ENCODE results near the gene PARVB. TPM values are rescaled to one million over a fixed set of nuclear protein-coding genes. Genes with fewer than 3 reads are reported as not detected.

The PARVB gene
- total and polyA plus RNA-seq, 2 donors (not counting 1 experiment from before 2014, with no cell fraction given): 12.1 to 47.3 TPM

DNA sequence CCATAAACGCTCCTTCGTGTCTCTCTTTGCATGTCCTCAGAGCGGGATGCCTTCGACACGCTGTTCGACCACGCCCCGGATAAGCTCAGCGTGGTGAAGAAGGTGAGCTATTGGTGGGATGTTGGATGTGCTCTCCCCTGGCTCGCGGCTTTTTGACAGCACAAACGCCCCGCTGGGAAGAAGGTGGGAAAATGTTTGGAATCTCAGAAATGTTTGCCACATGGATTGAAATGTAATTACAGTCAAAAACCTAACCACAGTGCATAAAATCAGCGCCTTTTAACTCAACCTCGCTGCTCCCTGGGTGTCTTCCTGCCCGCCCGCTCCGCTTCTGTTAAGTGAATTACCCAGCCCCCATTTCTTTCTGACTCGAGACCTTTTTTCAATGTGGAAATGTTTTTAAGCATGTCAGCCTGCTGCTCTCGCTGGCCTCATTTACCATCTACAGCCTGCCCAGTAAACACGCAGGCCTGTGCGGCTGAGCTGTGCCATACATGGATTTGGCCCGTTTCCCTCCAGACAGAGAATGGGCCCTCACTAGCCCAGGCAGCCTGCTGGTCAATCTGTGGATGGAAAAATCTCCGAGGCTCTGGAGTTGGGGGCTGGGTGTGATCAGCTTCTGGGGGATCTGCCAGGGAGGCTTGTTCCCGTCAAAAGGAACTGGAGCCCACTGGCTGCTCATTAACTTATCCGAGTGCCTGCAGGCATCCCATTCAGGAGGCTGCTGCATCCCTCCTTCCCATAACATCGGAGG is 123.9 kb downstream of the PARVB start:
- no peaks in the 10 kb centered on the region for H3K9me3 ChIP-seq (ENCODE audit: control insufficient read depth, insufficient read depth, low read depth, low read length)
- no peaks in the 10 kb centered on the region for H4K20me1 ChIP-seq (ENCODE audit: control insufficient read depth, extremely low read depth, insufficient read depth, low read length)
- H3K9ac ChIP-seq (ENCODE audit: insufficient read depth, low read length): no peak overlapping the region
- no peaks in the 10 kb centered on the region for H3K27me3 ChIP-seq (ENCODE audit: control insufficient read depth, insufficient read depth, low read length)
- no peaks in the 10 kb centered on the region for H3K79me2 ChIP-seq (ENCODE audit: control insufficient read depth, insufficient read depth, low read length)
- H3K36me3 ChIP-seq (ENCODE audit: control insufficient read depth, insufficient read depth, low read length): no peaks in the 10 kb centered on the region
- H3K27ac ChIP-seq (ENCODE audit: insufficient read depth, low read length): peak overlapping the region; percentile 16
- no peak overlapping the region for H2AFZ ChIP-seq (ENCODE audit: low read length)
- H3K4me3 ChIP-seq (replicated peaks in 1 of 4; ENCODE audit: control extremely low read depth in 1 of 4, insufficient read depth in 1 of 4, low read depth in 3 of 4, low read length in 4 of 4): no peak overlapping the region
- H3K4me2 ChIP-seq (ENCODE audit: extremely low read depth, insufficient read depth, low read length): peak overlapping the region; percentile 7
- peak in 1 of 2 donors; percentile 17 for TF ChIP-seq CTCF (conservative IDR thresholded peaks at IDR 0.05 in 1 of 2, IDR thresholded peaks at IDR 0.05 in 1 of 2; ENCODE audit: low read depth in 1 of 2, low read length in 2 of 2)
- no peak for TF ChIP-seq EZH2 (IDR thresholded peaks at IDR 0.05; ENCODE audit: low read length, missing control alignments)
- H3K4me1 ChIP-seq (ENCODE audit: control insufficient read depth, extremely low read depth, insufficient read depth, low read length): peaks cover 15% of the 10 kb centered on the region
- DNase-seq (ENCODE audit: low read depth in 2 of 2): peak; percentile 70 to 83

DNA sequence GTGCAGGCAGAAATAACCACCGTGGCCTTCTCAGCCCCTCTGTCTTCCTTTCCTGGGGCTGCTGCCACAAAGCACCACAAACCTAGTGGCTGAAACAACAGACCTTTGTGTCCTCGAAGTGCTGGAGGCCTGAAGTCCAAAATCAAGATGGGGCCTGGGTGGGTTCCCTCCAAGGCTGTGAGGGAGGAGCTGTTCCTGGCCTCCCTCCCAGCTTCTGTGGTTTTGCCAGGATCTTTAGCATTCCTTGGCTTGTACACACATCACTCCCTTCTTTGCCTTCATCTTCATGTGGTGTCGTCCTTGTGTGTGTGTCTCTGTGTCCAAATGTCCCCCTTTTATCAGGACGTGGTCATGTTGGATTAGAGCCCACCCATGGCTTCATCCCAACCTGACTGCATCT is 127.6 kb downstream of the PARVB start:
- Histone ChIP-seq H3K27ac (ENCODE audit: insufficient read depth, low read length) (no peak overlapping the region), H2AFZ (ENCODE audit: low read length) (peak overlapping the region; percentile 51), H3K79me2 (ENCODE audit: control insufficient read depth, insufficient read depth, low read length) (no peaks in the 10 kb centered on the region), H3K4me1 (ENCODE audit: control insufficient read depth, extremely low read depth, insufficient read depth, low read length) (peaks cover 15% of the 10 kb centered on the region), H4K20me1 (ENCODE audit: control insufficient read depth, extremely low read depth, insufficient read depth, low read length) (no peaks in the 10 kb centered on the region), H3K9ac (ENCODE audit: insufficient read depth, low read length) (no peak overlapping the region), H3K4me3 (replicated peaks in 1 of 4; ENCODE audit: control extremely low read depth in 1 of 4, insufficient read depth in 1 of 4, low read depth in 3 of 4, low read length in 4 of 4) (no peak overlapping the region), H3K4me2 (ENCODE audit: extremely low read depth, insufficient read depth, low read length) (no peak overlapping the region), H3K27me3 (ENCODE audit: control insufficient read depth, insufficient read depth, low read length) (no peaks in the 10 kb centered on the region), H3K9me3 (ENCODE audit: control insufficient read depth, insufficient read depth, low read depth, low read length) (no peaks in the 10 kb centered on the region), H3K36me3 (ENCODE audit: control insufficient read depth, insufficient read depth, low read length) (no peaks in the 10 kb centered on the region)
- no peak for TF ChIP-seq EZH2 (IDR thresholded peaks at IDR 0.05; ENCODE audit: low read length, missing control alignments)
- no peak for TF ChIP-seq CTCF (conservative IDR thresholded peaks at IDR 0.05 in 1 of 2, IDR thresholded peaks at IDR 0.05 in 1 of 2; ENCODE audit: low read depth in 1 of 2, low read length in 2 of 2)
- DNase-seq (ENCODE audit: low read depth in 2 of 2): peak; percentile 86

GRCh38 chr22:44153710-44154109 is 129.6 kb downstream of the PARVB start:
- Histone ChIP-seq H3K27ac (ENCODE audit: insufficient read depth, low read length) (no peak overlapping the region), H3K4me1 (ENCODE audit: control insufficient read depth, extremely low read depth, insufficient read depth, low read length) (peaks cover 4% of the 10 kb centered on the region), H3K36me3 (ENCODE audit: control insufficient read depth, insufficient read depth, low read length) (no peaks in the 10 kb centered on the region), H3K9me3 (ENCODE audit: control insufficient read depth, insufficient read depth, low read depth, low read length) (no peaks in the 10 kb centered on the region), H2AFZ (ENCODE audit: low read length) (no peak overlapping the region), H3K79me2 (ENCODE audit: control insufficient read depth, insufficient read depth, low read length) (no peaks in the 10 kb centered on the region), H3K9ac (ENCODE audit: insufficient read depth, low read length) (no peak overlapping the region), H3K27me3 (ENCODE audit: control insufficient read depth, insufficient read depth, low read length) (no peaks in the 10 kb centered on the region), H4K20me1 (ENCODE audit: control insufficient read depth, extremely low read depth, insufficient read depth, low read length) (no peaks in the 10 kb centered on the region), H3K4me3 (replicated peaks in 1 of 4; ENCODE audit: control extremely low read depth in 1 of 4, insufficient read depth in 1 of 4, low read depth in 3 of 4, low read length in 4 of 4) (no peak overlapping the region), H3K4me2 (ENCODE audit: extremely low read depth, insufficient read depth, low read length) (no peak overlapping the region)
- no peak for TF ChIP-seq CTCF (conservative IDR thresholded peaks at IDR 0.05 in 1 of 2, IDR thresholded peaks at IDR 0.05 in 1 of 2; ENCODE audit: low read depth in 1 of 2, low read length in 2 of 2)
- no peak for TF ChIP-seq EZH2 (IDR thresholded peaks at IDR 0.05; ENCODE audit: low read length, missing control alignments)
- DNase-seq (ENCODE audit: low read depth in 2 of 2): no peak
